Dermis blood vessel endothelial cell (primary cell): ENCODE data around the gene SMAD5. TPM values are rescaled to one million over a fixed set of nuclear protein-coding genes. Genes with fewer than 3 reads are reported as not detected.

Experiments used
- DNase-seq: peaks from one replicate; pipeline ENCODE4 v3.0.0; 2010
- total RNA-seq: library from RNA; depleted of rRNA; stranded (reverse); fragments of >200 nt; gene quantifications from 2 replicates; pipeline ENCODE4 v1.2.3, GENCODE V29; 2014

Gene SMAD5
- total RNA-seq, 1 donor from 2014 or later = 41.4 TPM

GRCh38 chr5:136157514-136157913 lies 24.9 kb downstream of the SMAD5 start:
- no peak for DNase-seq

- DNase-seq = no peak
Observed at GRCh38 chr5:136159457-136159856, 26.8 kb downstream of the SMAD5 start.

- no peak for DNase-seq
Observed at GRCh38 chr5:136162008-136162407, 29.4 kb downstream of the SMAD5 start.

- DNase-seq = no peak
Observed at GRCh38 chr5:136164226-136164625, 31.6 kb downstream of the SMAD5 start.

- no peak for DNase-seq
Observed at GRCh38 chr5:136166909-136167308, 34.3 kb downstream of the SMAD5 start.

- DNase-seq = no peak
Observed at GRCh38 chr5:136169218-136169617, 36.6 kb downstream of the SMAD5 start.

GRCh38 chr5:136174021-136174659 lies 41.5 kb downstream of the SMAD5 start:
- peak; percentile 74 for DNase-seq

- DNase-seq = no peak
Observed at GRCh38 chr5:136182618-136183017, 50.0 kb downstream of the SMAD5 start.

- DNase-seq = no peak
Observed at GRCh38 chr5:136185974-136186665, 53.5 kb downstream of the SMAD5 start.

- DNase-seq = no peak
Observed at GRCh38 chr5:136186796-136187195, 54.2 kb downstream of the SMAD5 start.

- no peak for DNase-seq
Observed at GRCh38 chr5:136188859-136189258, 56.2 kb downstream of the SMAD5 start.

- DNase-seq = no peak
Observed at GRCh38 chr5:136190091-136190720, 57.6 kb downstream of the SMAD5 start.

- DNase-seq = no peak
Observed at GRCh38 chr5:136190904-136191303, 58.3 kb downstream of the SMAD5 start.

- peak; percentile 62 for DNase-seq
Observed at GRCh38 chr5:136191304-136192014, 58.8 kb downstream of the SMAD5 start.

- DNase-seq = peak; percentile 37
Observed at GRCh38 chr5:136192015-136192525, 59.4 kb downstream of the SMAD5 start.

- DNase-seq = peak; percentile 37
Observed at GRCh38 chr5:136192526-136193321, 60.1 kb downstream of the SMAD5 start, which contains the start of gene SMIM32. Gene SMIM32 (minus strand): TSS chr5:136193162. CDS start chr5:136192524, 638 bp downstream.

- no peak for DNase-seq
Observed at GRCh38 chr5:136193322-136193935, 60.8 kb downstream of the SMAD5 start.

GRCh38 chr5:136194576-136194975 lies 61.9 kb downstream of the SMAD5 start:
- no peak for DNase-seq

GRCh38 chr5:136195971-136196820 lies 63.6 kb downstream of the SMAD5 start:
- DNase-seq = no peak

- DNase-seq = no peak
Observed at GRCh38 chr5:136197462-136198142, 65.0 kb downstream of the SMAD5 start.
